Measurements from ENCODE around the gene RNU6-9.
"Not testable (repeated sequence)": the region's sequence is repeated elsewhere in the genome, so short reads cannot be mapped to it uniquely, and the experiment has no call there.

Gene RNU6-9

GRCh38 chr19:876780-877314 lies 16.4 kb upstream of the RNU6-9 start:
- Histone ChIP-seq H2AFZ (ENCODE audit: low read depth, low read length) (no peak overlapping the region), H3K27me3 (ENCODE audit: insufficient read depth, low read length) (no peaks in the 10 kb centered on the region), H3K4me1 (ENCODE audit: insufficient read depth, low read length) (no peaks in the 10 kb centered on the region), H3K4me3 (ENCODE audit: low read length) (no peak overlapping the region), H3K9me3 (ENCODE audit: low read length) (no peaks in the 10 kb centered on the region), H3K36me3 (ENCODE audit: insufficient read depth, low read length) (peaks cover 54% of the 10 kb centered on the region)

GRCh38 chr19:877992-878660 lies 15.2 kb upstream of the RNU6-9 start:
- not testable (repeated sequence) for H3K4me1 ChIP-seq (ENCODE audit: insufficient read depth, low read length); H2AFZ ChIP-seq (ENCODE audit: low read depth, low read length); H3K4me3 ChIP-seq (ENCODE audit: low read length); H3K27me3 ChIP-seq (ENCODE audit: insufficient read depth, low read length); H3K9me3 ChIP-seq (ENCODE audit: low read length)
- peaks cover 64% of the 10 kb centered on the region for H3K36me3 ChIP-seq (ENCODE audit: insufficient read depth, low read length)

GRCh38 chr19:878751-879561 lies 14.3 kb upstream of the RNU6-9 start:
- peaks cover 65% of the 10 kb centered on the region for H3K36me3 ChIP-seq (ENCODE audit: insufficient read depth, low read length)
- H3K4me3 ChIP-seq (ENCODE audit: low read length); H3K4me1 ChIP-seq (ENCODE audit: insufficient read depth, low read length); H3K27me3 ChIP-seq (ENCODE audit: insufficient read depth, low read length); H2AFZ ChIP-seq (ENCODE audit: low read depth, low read length); H3K9me3 ChIP-seq (ENCODE audit: low read length): not testable (repeated sequence)

- Histone ChIP-seq H2AFZ (ENCODE audit: low read depth, low read length) (no peak overlapping the region), H3K36me3 (ENCODE audit: insufficient read depth, low read length) (peaks cover 69% of the 10 kb centered on the region), H3K27me3 (ENCODE audit: insufficient read depth, low read length) (no peaks in the 10 kb centered on the region), H3K4me1 (ENCODE audit: insufficient read depth, low read length) (no peaks in the 10 kb centered on the region), H3K4me3 (ENCODE audit: low read length) (no peak overlapping the region), H3K9me3 (ENCODE audit: low read length) (no peaks in the 10 kb centered on the region)
Observed at GRCh38 chr19:879711-880438, 13.4 kb upstream of the RNU6-9 start.

- Histone ChIP-seq H3K9me3 (ENCODE audit: low read length) (no peaks in the 10 kb centered on the region), H3K4me1 (ENCODE audit: insufficient read depth, low read length) (no peaks in the 10 kb centered on the region), H3K36me3 (ENCODE audit: insufficient read depth, low read length) (peaks cover 70% of the 10 kb centered on the region), H2AFZ (ENCODE audit: low read depth, low read length) (no peak overlapping the region), H3K4me3 (ENCODE audit: low read length) (no peak overlapping the region), H3K27me3 (ENCODE audit: insufficient read depth, low read length) (no peaks in the 10 kb centered on the region)
Observed at GRCh38 chr19:881385-882071, 11.8 kb upstream of the RNU6-9 start.

- Histone ChIP-seq H3K9me3 (ENCODE audit: low read length) (no peaks in the 10 kb centered on the region), H2AFZ (ENCODE audit: low read depth, low read length) (no peak overlapping the region), H3K36me3 (ENCODE audit: insufficient read depth, low read length) (peaks cover 67% of the 10 kb centered on the region), H3K4me3 (ENCODE audit: low read length) (no peak overlapping the region), H3K4me1 (ENCODE audit: insufficient read depth, low read length) (no peaks in the 10 kb centered on the region), H3K27me3 (ENCODE audit: insufficient read depth, low read length) (no peaks in the 10 kb centered on the region)
Observed at GRCh38 chr19:882871-883497, 10.3 kb upstream of the RNU6-9 start.

- Histone ChIP-seq H3K4me1 (ENCODE audit: insufficient read depth, low read length) (no peaks in the 10 kb centered on the region), H3K9me3 (ENCODE audit: low read length) (no peaks in the 10 kb centered on the region), H2AFZ (ENCODE audit: low read depth, low read length) (no peak overlapping the region), H3K4me3 (ENCODE audit: low read length) (no peak overlapping the region), H3K27me3 (ENCODE audit: insufficient read depth, low read length) (no peaks in the 10 kb centered on the region), H3K36me3 (ENCODE audit: insufficient read depth, low read length) (peaks cover 71% of the 10 kb centered on the region)
Observed at GRCh38 chr19:883661-884211, 9.5 kb upstream of the RNU6-9 start.

- Histone ChIP-seq H3K4me3 (ENCODE audit: low read length) (no peak overlapping the region), H3K36me3 (ENCODE audit: insufficient read depth, low read length) (peaks cover 74% of the 10 kb centered on the region), H2AFZ (ENCODE audit: low read depth, low read length) (no peak overlapping the region), H3K4me1 (ENCODE audit: insufficient read depth, low read length) (no peaks in the 10 kb centered on the region), H3K27me3 (ENCODE audit: insufficient read depth, low read length) (no peaks in the 10 kb centered on the region), H3K9me3 (ENCODE audit: low read length) (no peaks in the 10 kb centered on the region)
Observed at GRCh38 chr19:884420-885211, 8.7 kb upstream of the RNU6-9 start.

- H3K4me1 ChIP-seq (ENCODE audit: insufficient read depth, low read length): no peaks in the 10 kb centered on the region
- H3K36me3 ChIP-seq (ENCODE audit: insufficient read depth, low read length): peaks cover 80% of the 10 kb centered on the region
- H3K4me3 ChIP-seq (ENCODE audit: low read length): no peak overlapping the region
- H3K9me3 ChIP-seq (ENCODE audit: low read length): no peaks in the 10 kb centered on the region
- no peaks in the 10 kb centered on the region for H3K27me3 ChIP-seq (ENCODE audit: insufficient read depth, low read length)
- no peak overlapping the region for H2AFZ ChIP-seq (ENCODE audit: low read depth, low read length)
Observed at GRCh38 chr19:885536-886224, 7.6 kb upstream of the RNU6-9 start.

GRCh38 chr19:887072-887471 lies 6.2 kb upstream of the RNU6-9 start:
- no peaks in the 10 kb centered on the region for H3K9me3 ChIP-seq (ENCODE audit: low read length)
- H3K4me1 ChIP-seq (ENCODE audit: insufficient read depth, low read length): peaks cover 3% of the 10 kb centered on the region
- H3K27me3 ChIP-seq (ENCODE audit: insufficient read depth, low read length): no peaks in the 10 kb centered on the region
- H2AFZ ChIP-seq (ENCODE audit: low read depth, low read length): no peak overlapping the region
- H3K4me3 ChIP-seq (ENCODE audit: low read length): no peak overlapping the region
- H3K36me3 ChIP-seq (ENCODE audit: insufficient read depth, low read length): peaks cover 71% of the 10 kb centered on the region

- peaks cover 5% of the 10 kb centered on the region for H3K4me1 ChIP-seq (ENCODE audit: insufficient read depth, low read length)
- H3K9me3 ChIP-seq (ENCODE audit: low read length): no peaks in the 10 kb centered on the region
- H3K4me3 ChIP-seq (ENCODE audit: low read length): no peak overlapping the region
- peaks cover 66% of the 10 kb centered on the region for H3K36me3 ChIP-seq (ENCODE audit: insufficient read depth, low read length)
- no peak overlapping the region for H2AFZ ChIP-seq (ENCODE audit: low read depth, low read length)
- H3K27me3 ChIP-seq (ENCODE audit: insufficient read depth, low read length): no peaks in the 10 kb centered on the region
Observed at GRCh38 chr19:887599-887998, 5.7 kb upstream of the RNU6-9 start.

Data from neuron (in vitro differentiated cells).